ENCODE results near the gene COG1.

COG1 gene

GRCh38 chr17:73237714-73238113 is 44.9 kb downstream of the COG1 start:
- no CpG with 5 or more reads among the region's 6 CpGs for WGBS (ENCODE audit: extremely low coverage, insufficient coverage, low lambda C conversion rate)
- Histone ChIP-seq H3K4ac (ENCODE audit: low read depth, low read length) (no peak overlapping the region), H3K4me3 (ENCODE audit: low read length) (no peak overlapping the region), H4K8ac (ENCODE audit: low read depth, low read length) (no peak overlapping the region), H3K4me2 (ENCODE audit: low read length) (no peak overlapping the region), H2BK5ac (ENCODE audit: low read length) (no peak overlapping the region), H3K56ac (ENCODE audit: low read length) (no peak overlapping the region), H3K18ac (ENCODE audit: low read length) (no peak overlapping the region), H2BK15ac (replicated peaks; ENCODE audit: low read depth) (no peak overlapping the region), H3K36me3 (ENCODE audit: control insufficient read depth, insufficient read depth, low read length) (peaks cover 7% of the 10 kb centered on the region), H2BK120ac (ENCODE audit: low read depth, low read length) (no peak overlapping the region), H3K27me3 (ENCODE audit: insufficient read depth, low read length, poor library complexity) (no peaks in the 10 kb centered on the region), H2AK5ac (ENCODE audit: low read length) (no peak overlapping the region), H3K79me2 (ENCODE audit: control insufficient read depth, insufficient read depth, low read length) (peaks cover 15% of the 10 kb centered on the region), H3K23ac (ENCODE audit: low read length) (no peak overlapping the region), H3K9ac (ENCODE audit: low read length) (no peak overlapping the region), H4K5ac (ENCODE audit: low read length) (no peak overlapping the region), H3K4me1 (ENCODE audit: control insufficient read depth, low read depth, low read length) (no peaks in the 10 kb centered on the region), H3K27ac (ENCODE audit: low read depth, low read length) (no peak overlapping the region), H3K79me1 (ENCODE audit: low read length) (peaks cover 11% of the 10 kb centered on the region)
- DNase-seq, result no peak

GRCh38 chr17:73240561-73240960 is 47.7 kb downstream of the COG1 start:
- Histone ChIP-seq H3K23ac (ENCODE audit: low read length) (no peak overlapping the region), H3K4me3 (ENCODE audit: low read length) (no peak overlapping the region), H3K36me3 (ENCODE audit: control insufficient read depth, insufficient read depth, low read length) (peaks cover 8% of the 10 kb centered on the region), H2AK5ac (ENCODE audit: low read length) (no peak overlapping the region), H3K79me2 (ENCODE audit: control insufficient read depth, insufficient read depth, low read length) (peaks cover 5% of the 10 kb centered on the region), H2BK120ac (ENCODE audit: low read depth, low read length) (no peak overlapping the region), H4K8ac (ENCODE audit: low read depth, low read length) (no peak overlapping the region), H2BK5ac (ENCODE audit: low read length) (no peak overlapping the region), H3K27me3 (ENCODE audit: insufficient read depth, low read length, poor library complexity) (no peaks in the 10 kb centered on the region), H3K18ac (ENCODE audit: low read length) (no peak overlapping the region), H2BK15ac (replicated peaks; ENCODE audit: low read depth) (no peak overlapping the region), H3K79me1 (ENCODE audit: low read length) (peaks cover 6% of the 10 kb centered on the region), H3K4me1 (ENCODE audit: control insufficient read depth, low read depth, low read length) (no peaks in the 10 kb centered on the region), H3K4me2 (ENCODE audit: low read length) (no peak overlapping the region), H3K56ac (ENCODE audit: low read length) (no peak overlapping the region), H4K5ac (ENCODE audit: low read length) (no peak overlapping the region), H3K4ac (ENCODE audit: low read depth, low read length) (no peak overlapping the region), H3K9ac (ENCODE audit: low read length) (no peak overlapping the region), H3K27ac (ENCODE audit: low read depth, low read length) (no peak overlapping the region)
- no CpG with 5 or more reads among the region's 2 CpGs for WGBS (ENCODE audit: extremely low coverage, insufficient coverage, low lambda C conversion rate)
- no peak for DNase-seq

DNA sequence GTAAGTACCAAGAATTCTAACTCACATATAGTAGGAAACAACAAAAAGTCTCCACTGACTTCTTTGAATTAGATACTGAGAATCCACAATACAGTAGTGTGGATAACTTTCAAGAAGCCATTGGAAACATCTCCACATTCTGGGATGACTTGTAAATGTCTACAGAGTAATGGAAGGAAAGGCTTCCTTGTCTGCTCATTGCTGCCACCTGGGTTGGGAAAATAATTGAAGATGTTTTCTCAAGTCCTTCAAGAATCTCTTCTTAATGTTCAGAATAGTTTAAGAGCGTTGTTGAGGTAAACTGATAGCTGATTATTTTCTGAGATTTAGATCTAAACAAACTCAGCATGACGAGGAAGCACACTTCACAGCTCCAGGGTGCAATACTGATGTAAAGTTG is 54.9 kb downstream of the COG1 start:
- Histone ChIP-seq H3K4me3 (ENCODE audit: low read length) (no peak overlapping the region), H3K18ac (ENCODE audit: low read length) (no peak overlapping the region), H3K4me1 (ENCODE audit: control insufficient read depth, low read depth, low read length) (no peaks in the 10 kb centered on the region), H3K4ac (ENCODE audit: low read depth, low read length) (no peak overlapping the region), H2BK120ac (ENCODE audit: low read depth, low read length) (no peak overlapping the region), H2BK15ac (replicated peaks; ENCODE audit: low read depth) (no peak overlapping the region), H4K5ac (ENCODE audit: low read length) (no peak overlapping the region), H3K27me3 (ENCODE audit: insufficient read depth, low read length, poor library complexity) (no peaks in the 10 kb centered on the region), H3K9ac (ENCODE audit: low read length) (no peak overlapping the region), H3K79me2 (ENCODE audit: control insufficient read depth, insufficient read depth, low read length) (no peaks in the 10 kb centered on the region), H3K36me3 (ENCODE audit: control insufficient read depth, insufficient read depth, low read length) (peaks cover 2% of the 10 kb centered on the region), H3K23ac (ENCODE audit: low read length) (no peak overlapping the region), H3K79me1 (ENCODE audit: low read length) (no peaks in the 10 kb centered on the region), H3K56ac (ENCODE audit: low read length) (no peak overlapping the region), H4K8ac (ENCODE audit: low read depth, low read length) (no peak overlapping the region), H3K27ac (ENCODE audit: low read depth, low read length) (no peak overlapping the region), H2AK5ac (ENCODE audit: low read length) (no peak overlapping the region), H2BK5ac (ENCODE audit: low read length) (no peak overlapping the region), H3K4me2 (ENCODE audit: low read length) (no peak overlapping the region)
- WGBS (ENCODE audit: extremely low coverage, insufficient coverage, low lambda C conversion rate), result no CpG with 5 or more reads among the region's 2 CpGs
- DNase-seq, result no peak

DNA sequence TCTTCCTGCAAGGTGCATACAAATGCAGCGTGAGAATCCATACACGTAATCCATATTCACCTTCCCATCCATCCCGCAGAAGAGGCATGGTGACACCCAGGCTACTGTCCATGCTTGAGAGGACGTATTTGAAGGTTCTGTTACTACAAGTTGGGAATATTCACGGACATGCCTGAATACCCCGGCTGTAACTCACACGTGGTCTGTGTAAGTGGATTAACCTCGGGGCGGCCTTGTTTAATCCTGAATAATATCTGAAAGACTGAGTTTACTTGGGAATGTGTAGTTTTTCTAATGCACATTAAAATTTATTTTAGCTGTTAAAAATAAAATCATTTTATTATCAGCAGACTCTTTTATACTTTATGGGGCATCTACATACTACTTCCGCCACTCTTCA is 55.7 kb downstream of the COG1 start:
- H3K4me2 ChIP-seq (ENCODE audit: low read length), result no peak overlapping the region
- WGBS (ENCODE audit: extremely low coverage, insufficient coverage, low lambda C conversion rate), result no CpG with 5 or more reads among the region's 10 CpGs

GRCh38 chr17:73249700-73250099 is 56.8 kb downstream of the COG1 start:
- H3K27me3 ChIP-seq (ENCODE audit: insufficient read depth, low read length, poor library complexity), result no peaks in the 10 kb centered on the region
- H3K79me1 ChIP-seq (ENCODE audit: low read length), result no peaks in the 10 kb centered on the region
- H4K8ac ChIP-seq (ENCODE audit: low read depth, low read length), result no peak overlapping the region
- DNase-seq, result no peak
- peaks cover 2% of the 10 kb centered on the region for H3K36me3 ChIP-seq (ENCODE audit: control insufficient read depth, insufficient read depth, low read length)
- no peak overlapping the region for H3K56ac ChIP-seq (ENCODE audit: low read length)
- no peak overlapping the region for H3K9ac ChIP-seq (ENCODE audit: low read length)
- H3K4me1 ChIP-seq (ENCODE audit: control insufficient read depth, low read depth, low read length), result no peaks in the 10 kb centered on the region
- no peak overlapping the region for H2BK120ac ChIP-seq (ENCODE audit: low read depth, low read length)
- H3K18ac ChIP-seq (ENCODE audit: low read length), result no peak overlapping the region
- H3K4me3 ChIP-seq (ENCODE audit: low read length), result no peak overlapping the region
- no peak overlapping the region for H4K5ac ChIP-seq (ENCODE audit: low read length)
- H3K4me2 ChIP-seq (ENCODE audit: low read length), result no peak overlapping the region
- no peak overlapping the region for H3K23ac ChIP-seq (ENCODE audit: low read length)
- no peak overlapping the region for H3K27ac ChIP-seq (ENCODE audit: low read depth, low read length)
- no peak overlapping the region for H3K4ac ChIP-seq (ENCODE audit: low read depth, low read length)
- no CpG with 5 or more reads among the region's 8 CpGs for WGBS (ENCODE audit: extremely low coverage, insufficient coverage, low lambda C conversion rate)
- H3K79me2 ChIP-seq (ENCODE audit: control insufficient read depth, insufficient read depth, low read length), result no peaks in the 10 kb centered on the region
- no peak overlapping the region for H2BK5ac ChIP-seq (ENCODE audit: low read length)
- H2BK15ac ChIP-seq (replicated peaks; ENCODE audit: low read depth), result no peak overlapping the region
- no peak overlapping the region for H2AK5ac ChIP-seq (ENCODE audit: low read length)

More for the DNA sequence above, 55.7 kb downstream of the COG1 start:
- no peaks in the 10 kb centered on the region for H3K27me3 ChIP-seq (ENCODE audit: insufficient read depth, low read length, poor library complexity)
- no peak for DNase-seq
- H4K5ac ChIP-seq (ENCODE audit: low read length), result no peak overlapping the region
- H3K27ac ChIP-seq (ENCODE audit: low read depth, low read length), result no peak overlapping the region
- H2BK5ac ChIP-seq (ENCODE audit: low read length), result no peak overlapping the region
- no peak overlapping the region for H2AK5ac ChIP-seq (ENCODE audit: low read length)
- H3K36me3 ChIP-seq (ENCODE audit: control insufficient read depth, insufficient read depth, low read length), result peaks cover 2% of the 10 kb centered on the region
- no peak overlapping the region for H3K9ac ChIP-seq (ENCODE audit: low read length)
- no peaks in the 10 kb centered on the region for H3K79me1 ChIP-seq (ENCODE audit: low read length)
- no peak overlapping the region for H4K8ac ChIP-seq (ENCODE audit: low read depth, low read length)
- H3K23ac ChIP-seq (ENCODE audit: low read length), result no peak overlapping the region
- no peak overlapping the region for H2BK15ac ChIP-seq (replicated peaks; ENCODE audit: low read depth)
- H2BK120ac ChIP-seq (ENCODE audit: low read depth, low read length), result no peak overlapping the region
- no peak overlapping the region for H3K56ac ChIP-seq (ENCODE audit: low read length)
- H3K79me2 ChIP-seq (ENCODE audit: control insufficient read depth, insufficient read depth, low read length), result no peaks in the 10 kb centered on the region
- H3K4me1 ChIP-seq (ENCODE audit: control insufficient read depth, low read depth, low read length), result no peaks in the 10 kb centered on the region
- H3K4ac ChIP-seq (ENCODE audit: low read depth, low read length), result no peak overlapping the region
- H3K18ac ChIP-seq (ENCODE audit: low read length), result no peak overlapping the region
- H3K4me3 ChIP-seq (ENCODE audit: low read length), result no peak overlapping the region

DNA sequence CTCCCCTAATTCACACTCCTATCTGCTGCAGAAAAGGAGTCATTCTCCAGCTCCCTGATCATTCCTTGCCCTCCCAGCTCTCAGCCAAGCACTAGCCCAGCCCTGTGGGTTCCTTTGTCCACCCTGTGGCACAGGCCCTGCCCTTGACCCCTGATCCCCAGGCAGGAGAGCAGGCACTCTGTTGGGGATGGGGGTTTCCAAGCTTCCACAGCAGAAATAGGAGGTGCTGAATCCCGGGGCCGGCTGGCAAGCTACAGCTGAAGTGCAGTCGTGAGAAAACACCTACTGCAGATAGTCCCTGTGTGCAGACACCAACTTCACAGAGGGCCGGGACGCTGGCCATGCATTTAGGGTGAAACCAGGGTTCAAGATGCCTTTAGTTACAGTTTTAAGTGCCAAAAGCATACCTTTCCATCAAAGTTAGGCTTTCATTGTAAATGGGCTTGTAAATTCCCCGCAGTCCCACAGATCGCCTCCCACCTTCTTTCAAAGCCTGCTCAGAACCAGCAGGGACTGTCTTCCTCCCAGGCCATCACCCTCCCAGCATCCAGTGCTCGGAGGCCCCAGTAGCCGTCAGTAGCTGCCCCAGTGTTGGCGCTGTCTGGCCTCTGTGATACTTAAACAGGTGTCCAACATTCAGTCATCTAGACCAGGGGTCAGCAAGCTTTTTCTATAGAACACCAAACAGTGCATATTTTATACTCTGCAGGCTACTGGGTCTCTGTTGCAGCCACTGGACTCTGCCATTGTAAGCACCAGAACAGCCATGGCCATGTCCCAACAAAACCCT is 58.2 kb downstream of the COG1 start:
- no peak overlapping the region for H3K4me2 ChIP-seq (ENCODE audit: low read length)
- no peak overlapping the region for H2AK5ac ChIP-seq (ENCODE audit: low read length)
- no peak overlapping the region for H2BK5ac ChIP-seq (ENCODE audit: low read length)
- H3K79me2 ChIP-seq (ENCODE audit: control insufficient read depth, insufficient read depth, low read length), result no peaks in the 10 kb centered on the region
- H3K27ac ChIP-seq (ENCODE audit: low read depth, low read length), result no peak overlapping the region
- H2BK120ac ChIP-seq (ENCODE audit: low read depth, low read length), result no peak overlapping the region
- no peak overlapping the region for H3K4ac ChIP-seq (ENCODE audit: low read depth, low read length)
- H4K5ac ChIP-seq (ENCODE audit: low read length), result no peak overlapping the region
- no peak overlapping the region for H3K9ac ChIP-seq (ENCODE audit: low read length)
- H2BK15ac ChIP-seq (replicated peaks; ENCODE audit: low read depth), result no peak overlapping the region
- no peak for DNase-seq
- peaks cover 2% of the 10 kb centered on the region for H3K36me3 ChIP-seq (ENCODE audit: control insufficient read depth, insufficient read depth, low read length)
- H3K23ac ChIP-seq (ENCODE audit: low read length), result no peak overlapping the region
- H3K4me1 ChIP-seq (ENCODE audit: control insufficient read depth, low read depth, low read length), result no peaks in the 10 kb centered on the region
- H3K79me1 ChIP-seq (ENCODE audit: low read length), result no peaks in the 10 kb centered on the region
- no peaks in the 10 kb centered on the region for H3K27me3 ChIP-seq (ENCODE audit: insufficient read depth, low read length, poor library complexity)
- no peak overlapping the region for H3K4me3 ChIP-seq (ENCODE audit: low read length)
- no peak overlapping the region for H3K18ac ChIP-seq (ENCODE audit: low read length)
- no peak overlapping the region for H4K8ac ChIP-seq (ENCODE audit: low read depth, low read length)
- H3K56ac ChIP-seq (ENCODE audit: low read length), result no peak overlapping the region
- WGBS (ENCODE audit: extremely low coverage, insufficient coverage, low lambda C conversion rate), result no CpG with 5 or more reads among the region's 10 CpGs
